ENCODE data around the gene NCOA3. TPM values are rescaled to one million over a fixed set of nuclear protein-coding genes. Genes with fewer than 3 reads are reported as not detected.
"Not testable (repeated sequence)": the region's sequence is repeated elsewhere in the genome, so short reads cannot be mapped to it uniquely, and the experiment has no call there.

NCOA3 gene
- total RNA-seq, 2 experiments from 2014 or later: 59.1 to 70.6 TPM

DNA sequence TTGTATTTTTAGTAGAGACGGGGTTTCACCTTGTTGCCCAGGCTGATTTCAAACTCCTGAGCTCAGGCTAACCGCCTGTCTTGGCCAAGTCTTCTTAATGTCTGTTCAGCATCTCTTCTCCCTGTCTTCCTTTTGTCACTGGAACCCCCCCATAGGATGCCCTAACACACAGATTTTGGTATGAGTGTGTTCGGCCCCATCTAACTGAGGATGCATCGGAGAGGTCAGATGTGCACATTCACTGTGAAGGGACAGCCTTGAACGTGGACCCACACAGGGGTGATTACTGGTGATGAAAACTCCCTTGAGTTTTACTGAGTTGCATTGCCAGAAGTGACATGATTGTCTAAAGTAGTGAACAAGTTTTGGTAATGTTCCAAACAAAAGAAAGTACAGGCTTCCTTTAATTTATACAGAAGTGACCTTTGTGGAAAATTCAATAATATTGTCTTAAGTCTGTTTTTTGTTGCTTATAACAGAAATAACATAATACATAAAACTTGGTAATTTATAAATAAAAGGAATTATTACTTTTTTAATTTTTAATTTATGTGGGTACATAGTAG lies 40.5 kb upstream of the NCOA3 start:
- Mint-ChIP-seq H3K4me1 (peaks cover 16% of the 10 kb centered on the region), H3K4me3 (no peak overlapping the region), H3K27me3 (no peaks in the 10 kb centered on the region), H3K9me3 (no peaks in the 10 kb centered on the region), H3K27ac (no peak overlapping the region), H3K36me3 (ENCODE audit: low read depth) (no peaks in the 10 kb centered on the region)
- ChIA-PET CTCF (no interaction called here), POLR2A (no interaction called here)
- DNase-seq: no peak

DNA sequence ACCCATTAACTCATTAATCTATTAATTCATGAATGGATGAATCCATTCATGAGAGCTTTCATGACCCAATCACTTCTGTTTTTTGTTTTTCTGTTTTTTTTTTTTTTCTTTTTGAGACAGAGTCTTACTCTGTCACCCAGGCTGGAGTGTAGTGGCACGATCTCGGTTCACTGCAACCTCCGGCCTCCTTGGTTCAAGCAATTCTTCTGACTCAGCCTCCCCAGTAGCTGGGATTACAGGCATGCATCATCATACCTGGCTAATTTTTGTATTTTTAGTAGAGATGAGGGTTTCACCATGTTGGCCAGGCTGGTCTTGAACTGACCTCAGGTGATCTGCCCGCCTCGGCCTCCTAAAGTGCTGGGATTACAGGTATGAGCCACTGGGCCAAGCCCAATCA lies 39.8 kb upstream of the NCOA3 start:
- H3K4me1 Mint-ChIP-seq: peaks cover 12% of the 10 kb centered on the region
- CTCF ChIA-PET: interaction anchor here (0.6 kb wide), 1 partner anchor 17 kb away, joined by 5 read pairs; no protein-coding TSS in a partner anchor
- POLR2A ChIA-PET; H3K27ac Mint-ChIP-seq; H3K36me3 Mint-ChIP-seq (ENCODE audit: low read depth); H3K9me3 Mint-ChIP-seq; H3K27me3 Mint-ChIP-seq; H3K4me3 Mint-ChIP-seq; DNase-seq: not testable (repeated sequence)

DNA sequence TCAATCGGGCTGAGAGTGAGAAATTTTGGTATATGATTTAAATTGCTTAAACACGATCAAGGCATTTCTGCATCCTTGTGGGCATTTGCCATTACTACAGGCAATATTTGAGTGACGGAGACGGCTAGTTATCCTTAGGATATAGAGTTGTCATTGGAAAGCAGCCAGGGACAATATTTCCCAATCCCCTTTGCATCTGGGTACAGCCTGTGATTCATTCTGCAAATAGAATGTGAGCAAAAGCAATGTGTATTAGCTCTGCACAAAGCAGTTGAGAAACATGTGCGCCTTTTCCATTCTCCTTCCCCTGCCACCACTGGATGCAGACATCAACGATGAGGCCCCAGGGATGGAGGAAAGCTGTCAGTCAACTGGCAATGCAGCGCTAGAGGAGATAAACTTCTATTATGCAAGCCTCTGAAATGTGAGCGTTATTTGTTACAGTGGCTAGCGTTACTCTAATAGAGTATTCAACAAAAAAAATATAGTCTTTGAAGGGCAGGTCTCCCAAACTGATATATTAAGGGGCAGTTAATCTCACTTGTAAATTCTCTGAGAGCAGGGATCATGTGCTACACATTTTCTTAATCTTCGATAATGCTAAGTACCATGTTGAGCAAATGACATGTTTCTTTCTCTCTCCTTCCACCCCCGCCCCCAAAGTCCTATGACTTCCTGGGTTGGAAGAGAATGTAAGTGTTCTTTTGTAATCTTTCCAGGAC lies 37.1 kb upstream of the NCOA3 start:
- Mint-ChIP-seq H3K36me3 (ENCODE audit: low read depth) (no peaks in the 10 kb centered on the region), H3K9me3 (no peaks in the 10 kb centered on the region), H3K27ac (no peak overlapping the region), H3K27me3 (no peaks in the 10 kb centered on the region), H3K4me3 (no peak overlapping the region), H3K4me1 (peaks cover 9% of the 10 kb centered on the region)
- ChIA-PET CTCF (interaction anchor here (1.0 kb wide), 1 partner anchor 9 kb away, joined by 5 read pairs; no protein-coding TSS in a partner anchor), POLR2A (no interaction called here)
- no peak for DNase-seq

DNA sequence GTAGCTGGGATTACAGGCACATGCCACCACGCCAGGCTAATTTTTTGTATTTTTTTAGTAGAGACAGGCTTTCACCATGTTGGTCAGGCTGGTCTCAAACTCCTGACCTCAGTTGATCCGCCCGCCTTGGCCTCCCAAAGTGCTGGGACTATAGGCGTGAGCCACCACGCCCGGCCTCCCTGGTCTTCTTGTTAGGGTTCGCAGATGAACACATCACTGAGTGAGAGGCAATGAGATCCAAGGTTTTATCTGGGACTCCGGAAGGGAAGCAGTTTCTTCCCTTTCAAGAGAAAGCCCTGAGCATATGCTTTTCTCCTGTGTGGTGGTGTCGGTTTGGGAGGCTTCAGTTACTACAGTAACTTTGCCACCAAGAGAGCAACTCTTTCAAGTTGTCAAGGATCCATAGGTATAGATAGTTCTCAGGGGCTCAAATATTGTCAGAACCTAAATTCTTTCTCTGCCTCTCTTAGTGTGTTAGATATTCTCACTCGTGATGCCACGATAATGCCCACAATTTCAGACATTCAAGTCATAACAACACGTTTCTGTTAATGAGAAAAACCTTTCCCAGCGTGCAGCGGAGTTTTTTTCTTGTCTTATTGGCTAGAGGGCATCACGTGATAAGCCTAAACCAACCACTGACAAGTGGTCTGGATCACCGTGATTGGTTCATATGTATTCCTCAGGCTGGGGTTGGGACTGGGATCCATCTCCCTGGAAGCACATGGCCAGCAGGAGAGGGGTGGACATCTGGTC lies 36.2 kb upstream of the NCOA3 start:
- POLR2A ChIA-PET: no interaction called here
- peaks cover 9% of the 10 kb centered on the region for H3K4me1 Mint-ChIP-seq
- H3K27ac Mint-ChIP-seq: no peak overlapping the region
- CTCF ChIA-PET: no interaction called here
- no peaks in the 10 kb centered on the region for H3K9me3 Mint-ChIP-seq
- H3K36me3 Mint-ChIP-seq (ENCODE audit: low read depth): no peaks in the 10 kb centered on the region
- DNase-seq: no peak
- no peaks in the 10 kb centered on the region for H3K27me3 Mint-ChIP-seq
- no peak overlapping the region for H3K4me3 Mint-ChIP-seq

DNA sequence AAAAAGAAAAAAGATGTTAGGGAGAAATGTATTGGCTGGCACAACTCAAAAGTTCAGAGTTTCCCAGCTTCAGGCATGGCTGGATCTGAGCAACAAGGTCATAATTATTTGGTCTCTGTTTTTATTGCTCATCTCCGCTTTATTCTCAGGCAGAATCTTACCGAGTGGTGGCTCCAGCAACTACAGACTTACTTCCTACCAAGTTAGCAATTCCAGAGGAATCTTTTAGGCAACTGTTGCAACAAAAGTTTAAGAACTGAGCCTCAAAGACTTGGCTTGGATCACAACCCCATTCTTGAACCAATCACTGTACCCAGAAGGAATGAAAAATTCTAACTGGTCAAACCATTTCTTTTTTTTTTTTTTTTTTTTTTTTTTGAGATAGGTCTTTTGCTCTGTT lies 35.5 kb upstream of the NCOA3 start:
- POLR2A ChIA-PET: no interaction called here
- H3K9me3 Mint-ChIP-seq: no peaks in the 10 kb centered on the region
- H3K36me3 Mint-ChIP-seq (ENCODE audit: low read depth): no peaks in the 10 kb centered on the region
- CTCF ChIA-PET: interaction anchor here (0.6 kb wide), 1 partner anchor 148 kb away, joined by 5 read pairs; no protein-coding TSS in a partner anchor
- H3K27me3 Mint-ChIP-seq: no peaks in the 10 kb centered on the region
- no peak for DNase-seq
- no peak overlapping the region for H3K27ac Mint-ChIP-seq
- H3K4me3 Mint-ChIP-seq: no peak overlapping the region
- peaks cover 9% of the 10 kb centered on the region for H3K4me1 Mint-ChIP-seq

- H3K27ac Mint-ChIP-seq: no peak overlapping the region
- CTCF ChIA-PET: interaction anchor here (0.6 to 1.8 kb wide), 5 partner anchors 10 to 184 kb away, joined by 3 to 5 read pairs (median 4); partner anchors contain the start of gene NCOA3
- no peaks in the 10 kb centered on the region for H3K36me3 Mint-ChIP-seq (ENCODE audit: low read depth)
- POLR2A ChIA-PET: no interaction called here
- no peak for DNase-seq
- peaks cover 9% of the 10 kb centered on the region for H3K4me1 Mint-ChIP-seq
- no peaks in the 10 kb centered on the region for H3K9me3 Mint-ChIP-seq
- H3K4me3 Mint-ChIP-seq: no peak overlapping the region
- no peaks in the 10 kb centered on the region for H3K27me3 Mint-ChIP-seq
Measured at GRCh38 chr20:47466704-47467459, 34.8 kb upstream of the NCOA3 start.

DNA sequence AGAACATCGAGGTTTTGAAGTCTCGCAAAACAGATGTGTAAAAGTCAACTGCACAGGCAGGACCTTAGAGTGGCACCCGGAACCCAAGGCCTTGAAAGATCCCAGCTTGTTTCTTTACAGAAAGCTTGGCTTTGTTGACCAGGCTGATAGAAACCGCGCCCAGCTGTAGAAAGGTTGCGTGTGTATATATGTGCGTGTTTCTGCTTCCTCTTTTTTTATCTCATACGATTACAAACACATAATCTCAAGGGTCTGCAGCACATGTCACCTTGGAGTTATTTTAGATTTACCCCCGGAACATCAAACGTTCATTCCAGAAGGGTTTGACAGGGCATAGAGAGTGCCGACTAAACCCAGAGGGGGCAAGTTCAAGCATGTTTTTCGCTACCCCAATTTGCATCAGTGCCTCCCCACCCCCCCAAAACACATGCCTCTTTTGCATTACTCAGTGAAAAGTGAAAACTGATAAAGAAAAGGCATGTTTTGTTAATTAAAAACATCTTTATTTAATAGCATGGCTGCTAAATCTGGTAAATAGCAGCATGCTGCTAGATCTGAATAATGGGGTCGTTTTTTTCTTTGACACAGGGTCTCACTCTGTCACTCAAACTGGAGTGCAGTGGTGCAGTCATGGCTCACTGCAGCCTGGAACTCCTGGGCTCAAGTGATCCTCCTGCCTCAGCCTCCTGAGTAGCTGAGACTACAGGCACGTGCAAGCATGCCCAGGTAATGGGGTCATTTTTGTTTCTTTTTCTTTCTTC lies 33.2 kb upstream of the NCOA3 start:
- Mint-ChIP-seq H3K9me3 (no peaks in the 10 kb centered on the region), H3K4me3 (no peak overlapping the region), H3K36me3 (ENCODE audit: low read depth) (no peaks in the 10 kb centered on the region), H3K27ac (no peak overlapping the region), H3K4me1 (peaks cover 19% of the 10 kb centered on the region), H3K27me3 (no peaks in the 10 kb centered on the region)
- CTCF ChIA-PET: interaction anchor here (0.6 to 1.8 kb wide), 3 partner anchors 12 to 33 kb away, joined by 3 to 5 read pairs (median 3); partner anchors contain the start of gene NCOA3
- POLR2A ChIA-PET: interaction anchor here (0.7 kb wide), 1 partner anchor 205 kb away, joined by 3 read pairs; no protein-coding TSS in a partner anchor
- no peak for DNase-seq

GRCh38 chr20:47475419-47476044 lies 26.2 kb upstream of the NCOA3 start:
- H3K4me1 Mint-ChIP-seq: peaks cover 24% of the 10 kb centered on the region
- no peaks in the 10 kb centered on the region for H3K27me3 Mint-ChIP-seq
- no peak for DNase-seq
- H3K36me3 Mint-ChIP-seq (ENCODE audit: low read depth): no peaks in the 10 kb centered on the region
- ChIA-PET POLR2A (no interaction called here), CTCF (interaction anchor here (1.1 kb wide), 1 partner anchor 9 kb away, joined by 4 read pairs; no protein-coding TSS in a partner anchor)
- no peak overlapping the region for H3K4me3 Mint-ChIP-seq
- no peaks in the 10 kb centered on the region for H3K9me3 Mint-ChIP-seq
- no peak overlapping the region for H3K27ac Mint-ChIP-seq

GRCh38 chr20:47476452-47476851 lies 25.2 kb upstream of the NCOA3 start:
- no peak for DNase-seq
- ChIA-PET CTCF (no interaction called here), POLR2A (no interaction called here)
- no peaks in the 10 kb centered on the region for H3K27me3 Mint-ChIP-seq
- H3K27ac Mint-ChIP-seq: no peak overlapping the region
- no peak overlapping the region for H3K4me3 Mint-ChIP-seq
- peaks cover 24% of the 10 kb centered on the region for H3K4me1 Mint-ChIP-seq
- H3K9me3 Mint-ChIP-seq: no peaks in the 10 kb centered on the region
- no peaks in the 10 kb centered on the region for H3K36me3 Mint-ChIP-seq (ENCODE audit: low read depth)

GRCh38 chr20:47479093-47479492 lies 22.6 kb upstream of the NCOA3 start:
- DNase-seq: no peak
- POLR2A ChIA-PET: no interaction called here
- Mint-ChIP-seq H3K4me3 (no peak overlapping the region), H3K36me3 (ENCODE audit: low read depth) (no peaks in the 10 kb centered on the region), H3K4me1 (peaks cover 20% of the 10 kb centered on the region), H3K9me3 (no peaks in the 10 kb centered on the region), H3K27me3 (no peaks in the 10 kb centered on the region), H3K27ac (no peak overlapping the region)
- CTCF ChIA-PET: interaction anchor here (0.6 to 1.9 kb wide), 3 partner anchors 12 to 78 kb away, joined by 3 to 5 read pairs (median 4); no protein-coding TSS in a partner anchor

DNA sequence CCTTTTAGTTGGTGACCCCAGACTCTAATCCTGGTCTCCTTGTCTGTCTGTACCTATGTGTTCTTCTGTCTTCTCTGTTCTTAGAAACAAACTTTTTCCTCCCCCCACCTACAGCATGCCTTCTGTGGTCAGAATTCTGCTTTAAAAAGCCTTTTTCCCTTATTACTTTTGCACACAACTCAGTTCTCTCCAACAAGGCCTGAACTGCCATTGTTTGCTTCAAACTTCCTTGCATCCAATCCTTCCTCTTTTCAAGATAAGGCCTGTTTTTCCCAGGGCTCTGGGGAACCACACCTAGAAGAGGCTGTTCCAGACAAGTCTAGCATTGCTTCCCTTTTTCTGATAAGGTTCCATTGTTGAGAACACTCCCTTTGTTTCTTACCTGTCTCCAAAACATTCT lies 22.2 kb upstream of the NCOA3 start:
- Mint-ChIP-seq H3K27me3 (no peaks in the 10 kb centered on the region), H3K4me1 (peaks cover 19% of the 10 kb centered on the region), H3K4me3 (no peak overlapping the region), H3K36me3 (ENCODE audit: low read depth) (no peaks in the 10 kb centered on the region), H3K27ac (no peak overlapping the region), H3K9me3 (no peaks in the 10 kb centered on the region)
- ChIA-PET POLR2A (no interaction called here), CTCF (interaction anchor here (0.6 to 1.9 kb wide), 3 partner anchors 11 to 77 kb away, joined by 3 to 5 read pairs (median 4); no protein-coding TSS in a partner anchor)
- no peak for DNase-seq

- no peak for DNase-seq
- H3K27ac Mint-ChIP-seq: no peak overlapping the region
- no peak overlapping the region for H3K4me3 Mint-ChIP-seq
- ChIA-PET CTCF (interaction anchor here (1.9 kb wide), 1 partner anchor 11 kb away, joined by 5 read pairs; no protein-coding TSS in a partner anchor), POLR2A (no interaction called here)
- H3K9me3 Mint-ChIP-seq: no peaks in the 10 kb centered on the region
- H3K27me3 Mint-ChIP-seq: no peaks in the 10 kb centered on the region
- no peaks in the 10 kb centered on the region for H3K36me3 Mint-ChIP-seq (ENCODE audit: low read depth)
- peaks cover 24% of the 10 kb centered on the region for H3K4me1 Mint-ChIP-seq
Measured at GRCh38 chr20:47480239-47480638, 21.4 kb upstream of the NCOA3 start.

Data from activated CD4-positive, alpha-beta T cell treated with anti-CD3 and anti-CD28 coated beads, Interleukin-2, amount 10 ng/mL, durations not matched to agents 7 days and 5 days (primary cell).